GM12878 (cell line): ENCODE data around the gene REPS2. TPM values are rescaled to one million over a fixed set of nuclear protein-coding genes. Genes with fewer than 3 reads are reported as not detected.

Experiments used
- ATAC-seq: fragments of 200-7000 bp; cut with Tn5 transposase; 3 replicates; pipeline ENCODE4 v1.9.1; 2020; ENCODE audit warnings: mild to moderate bottlenecking, moderate library complexity
- BruUV-seq: library from RNA; stranded (reverse); fragments of 400-500 nt; replicated peaks from 2 replicates; lab custom pipeline; 2021; lab: Mats Ljungman, UMichigan
- CTCF ChIA-PET: fragments of 300-600 bp; sonication (Branson Sonifier 250); formaldehyde crosslinking; extraction: SDS; loops from one replicate; lab custom pipeline; 2021; ENCODE audit warnings: inconsistent platforms; lab: Yijun Ruan, JAX
- POLR2A ChIA-PET: fragments of 350-600 bp; formaldehyde crosslinking; extraction: SDS; loops from one replicate; lab custom pipeline; 2021; ENCODE audit warnings: inconsistent platforms; lab: Charles Lee
- RAD21 ChIA-PET: fragments of 300-600 bp; sonication (Branson Sonifier 250); formaldehyde crosslinking; loops from one replicate; lab custom pipeline; 2023; ENCODE audit warnings: antibody characterized with exemption; ENCODE audit not compliant: unreplicated experiment; lab: Charles Lee
- SMC1A ChIA-PET: fragments of 300-600 bp; sonication (Branson Sonifier 250); formaldehyde crosslinking; loops from one replicate; lab custom pipeline; 2023; ENCODE audit not compliant: unreplicated experiment, uncharacterized antibody; lab: Charles Lee
- DNase-seq: peaks from one replicate; pipeline ENCODE4 v3.0.0-alpha.2; 2011; ENCODE audit warnings: low read depth, low spot score
- FAIRE-seq: peaks from 3 replicates; lab custom pipeline; 2011; peaks lifted over from hg19 to GRCh38; lab: Jason Lieb, UNC
- H2AFZ ChIP-seq: 2 replicates; pipeline ENCODE4 v1.6.0; 2011; ENCODE audit warnings: low read depth, low read length, control low read depth; ENCODE audit not compliant: control insufficient read depth
- H3K27ac ChIP-seq: 2 replicates; pipeline ENCODE4 v1.5.1; 2011; ENCODE audit warnings: control low read depth; ENCODE audit not compliant: control insufficient read depth, insufficient read depth
- H3K27me3 ChIP-seq, 2 experiments: replicated peaks in 1 of 2; 2 replicates each; pipeline versions ENCODE4 v1.6.0 to v1.6.1; 2011; ENCODE audit warnings: low read length in 1 of 2; ENCODE audit not compliant: control insufficient read depth in 2 of 2, insufficient read depth in 2 of 2
- H3K36me3 ChIP-seq, 2 experiments: 2 replicates each; pipeline ENCODE4 v1.5.1; 2011; ENCODE audit warnings: low read length in 1 of 2; ENCODE audit not compliant: control insufficient read depth in 2 of 2, insufficient read depth in 2 of 2
- H3K4me1 ChIP-seq: 2 replicates; pipeline ENCODE4 v1.6.1; 2011; ENCODE audit warnings: mild to moderate bottlenecking, low read length, moderate library complexity, mixed read lengths; ENCODE audit not compliant: control insufficient read depth, insufficient read depth
- H3K4me2 ChIP-seq: 2 replicates; pipeline ENCODE4 v1.6.0; 2011; ENCODE audit warnings: control low read depth; ENCODE audit not compliant: control insufficient read depth, insufficient read depth
- H3K4me3 ChIP-seq: fragments of 200-600 bp; sonication (generic); 2 replicates; pipeline ENCODE4 v1.5.1; 2016
- H3K79me2 ChIP-seq: 2 replicates; pipeline ENCODE4 v1.6.0; 2011; ENCODE audit warnings: low read length; ENCODE audit not compliant: control insufficient read depth, insufficient read depth
- H3K9ac ChIP-seq: 2 replicates; pipeline ENCODE4 v1.8.0; 2011; ENCODE audit warnings: low read length, control low read depth, mixed read lengths; ENCODE audit not compliant: control insufficient read depth, insufficient read depth
- H3K9me3 ChIP-seq: replicated peaks from 3 replicates; pipeline ENCODE4 v1.5.1; 2011; ENCODE audit warnings: mild to moderate bottlenecking, low read length; ENCODE audit not compliant: control insufficient read depth, insufficient read depth
- H4K20me1 ChIP-seq: 2 replicates; pipeline ENCODE4 v1.6.0; 2011; ENCODE audit not compliant: control insufficient read depth, insufficient read depth
- ASH2L ChIP-seq: fragments of 300-600, 200-600 bp; sonication (generic); IDR thresholded peaks from 2 replicates; pipeline ENCODE4 v1.6.1; 2017; ENCODE audit warnings: low read depth, mild to moderate bottlenecking, borderline replicate concordance
- IKZF2 ChIP-seq, 2 experiments: fragments of 450-650 bp; IDR thresholded peaks; 2 replicates each; pipeline ENCODE4 v1.6.1; 2017; ENCODE audit warnings: mild to moderate bottlenecking in 2 of 2, moderate library complexity in 2 of 2
- KAT2A ChIP-seq: conservative IDR thresholded peaks from 2 replicates; pipeline ENCODE4 v1.6.1; 2011; ENCODE audit warnings: low read depth, low read length; ENCODE audit not compliant: control insufficient read depth
- KLF5 ChIP-seq: fragments of 450-650 bp; IDR thresholded peaks from 2 replicates; pipeline ENCODE4 v1.6.1; 2014; ENCODE audit warnings: mild to moderate bottlenecking; ENCODE audit not compliant: partially characterized antibody
- MTA3 ChIP-seq: IDR thresholded peaks from 2 replicates; pipeline ENCODE4 v1.6.1; 2012; ENCODE audit warnings: low read length, inconsistent platforms, borderline replicate concordance
- NFYA ChIP-seq: IDR thresholded peaks from 2 replicates; pipeline ENCODE4 v1.6.1; 2011; ENCODE audit warnings: low read depth, mild to moderate bottlenecking, low read length, improper control_type of control experiment, borderline replicate concordance
- NR2C2 ChIP-seq: IDR thresholded peaks from 2 replicates; pipeline ENCODE4 v1.6.1; 2011; ENCODE audit warnings: borderline replicate concordance, low read depth; ENCODE audit not compliant: control insufficient read depth, insufficient read length
- PML ChIP-seq: IDR thresholded peaks from 2 replicates; pipeline ENCODE4 v1.6.1; 2012; ENCODE audit warnings: low read length, inconsistent platforms
- WGBS: methylation state at CpG from one replicate; pipeline ENCODE4 v1.1.6; 2016; ENCODE audit warnings: low lambda C conversion rate; ENCODE audit not compliant: insufficient replicate concordance, insufficient coverage; ENCODE audit errors: missing lambda C conversion rate; 5-methylcytosine and 5-hydroxymethylcytosine counted together
- in situ Hi-C: fragments of 300-500 bp; cut with MboI; formaldehyde crosslinking; loops from 9 replicates; pipeline ENCODE4 v1.14.3; 2018; ENCODE audit warnings: mixed read lengths
- intact Hi-C: fragments of 100-400 bp; cut with micrococcal nuclease; formaldehyde crosslinking; loops from one replicate; pipeline ENCODE4 v1.14.2; 2022; ENCODE audit not compliant: unreplicated experiment
- polyA plus RNA-seq, 11 experiments: library from polyadenylated mRNA; depleted of rRNA in 4 of 11; unstranded in 6 of 11; stranded (reverse) in 5 of 11; fragments of >200 nt; fragmentation: Nextera tagmentation in 4 of 11; fragmentation: Illumina TruSeq in 1 of 11; extraction: Ambion mirVana in 4 of 11; extraction: Trizol in 1 of 11; gene quantifications; 1 replicate in 1 of 11; 2 replicates in 10 of 11; pipeline versions ENCODE4 v1.2.1 to v1.2.3, GENCODE V29; 2011 to 2016; ENCODE audit warnings: inconsistent platforms in 2 of 11, missing spikeins in 2 of 11, low read depth in 1 of 11
- total RNA-seq, 4 experiments: library from RNA; depleted of rRNA in 3 of 4; stranded (reverse); fragments of >200 nt in 3 of 4; fragmentation: Illumina TruSeq in 1 of 4; extraction: Trizol in 1 of 4; gene quantifications; 2 replicates each; pipeline versions ENCODE4 v1.2.1 to v1.2.3, GENCODE V29; 2013 to 2021
- TF ChIP-seq, protein P1 (sequence below), 3 experiments: IDR thresholded peaks in 2 of 3; conservative IDR thresholded peaks in 1 of 3; 2 replicates each; pipeline ENCODE4 v1.5.1; 2011; ENCODE audit warnings: low read depth in 3 of 3, low read length in 3 of 3, mild to moderate bottlenecking in 3 of 3, control low read depth in 2 of 3, moderate library complexity in 2 of 3, inconsistent platforms in 1 of 3, mixed read lengths in 1 of 3; ENCODE audit not compliant: control insufficient read depth in 2 of 3, insufficient read depth in 1 of 3; ENCODE audit errors: extremely low read depth in 1 of 3
- TF ChIP-seq, protein P2 (sequence below): fragments of 450-650 bp; IDR thresholded peaks from 2 replicates; pipeline ENCODE4 v1.6.1; 2016; ENCODE audit warnings: mild to moderate bottlenecking
- TF ChIP-seq, protein P3 (sequence below): fragments of 450-650 bp; formaldehyde crosslinking; IDR thresholded peaks from 2 replicates; pipeline ENCODE4 v1.4.0; 2022; ENCODE audit warnings: mild to moderate bottlenecking, moderate library complexity
- TF ChIP-seq, protein P4 (sequence below): fragments of 150-350 bp; IDR thresholded peaks from 2 replicates; pipeline ENCODE4 v1.6.1; 2016; ENCODE audit warnings: low read depth, low read length

The REPS2 gene
- total and polyA plus RNA-seq, 10 of the 15 experiments (the other 5 are each of a cell fraction or from before 2014, with no cell fraction given), result 2.1 to 6.8 (median 3.9) TPM

DNA sequence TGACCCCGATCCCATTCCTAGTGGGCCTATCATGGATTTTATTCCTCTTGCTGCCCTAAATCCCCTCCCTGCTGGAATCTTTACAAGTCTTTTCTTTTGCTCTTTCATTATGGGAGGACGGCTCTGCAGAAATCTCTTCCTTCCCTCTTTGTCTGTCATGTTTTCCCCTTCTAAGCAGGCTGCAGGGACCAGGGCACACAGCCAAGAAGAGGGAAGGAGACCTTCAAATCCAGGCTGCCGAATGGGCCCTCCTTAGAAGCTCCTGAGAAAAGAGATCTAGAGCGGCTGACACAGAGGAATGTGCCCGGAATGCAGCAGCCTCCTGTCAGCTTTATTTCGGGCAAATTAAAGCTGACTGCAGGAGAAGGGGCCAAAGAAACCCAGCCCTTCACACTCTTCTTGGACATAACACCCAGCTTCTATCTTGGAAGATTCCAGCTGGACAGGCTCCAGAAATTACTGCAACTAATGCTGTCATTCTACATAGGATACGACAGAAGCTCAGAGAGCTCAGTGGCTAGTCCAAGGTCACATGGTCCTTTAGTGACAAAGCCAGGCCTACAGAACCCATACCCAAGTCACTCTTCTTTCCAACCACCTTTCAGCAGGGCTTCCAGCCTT, 240.8 kb downstream of the REPS2 start (continued):
- TF ChIP-seq, protein P1, sequence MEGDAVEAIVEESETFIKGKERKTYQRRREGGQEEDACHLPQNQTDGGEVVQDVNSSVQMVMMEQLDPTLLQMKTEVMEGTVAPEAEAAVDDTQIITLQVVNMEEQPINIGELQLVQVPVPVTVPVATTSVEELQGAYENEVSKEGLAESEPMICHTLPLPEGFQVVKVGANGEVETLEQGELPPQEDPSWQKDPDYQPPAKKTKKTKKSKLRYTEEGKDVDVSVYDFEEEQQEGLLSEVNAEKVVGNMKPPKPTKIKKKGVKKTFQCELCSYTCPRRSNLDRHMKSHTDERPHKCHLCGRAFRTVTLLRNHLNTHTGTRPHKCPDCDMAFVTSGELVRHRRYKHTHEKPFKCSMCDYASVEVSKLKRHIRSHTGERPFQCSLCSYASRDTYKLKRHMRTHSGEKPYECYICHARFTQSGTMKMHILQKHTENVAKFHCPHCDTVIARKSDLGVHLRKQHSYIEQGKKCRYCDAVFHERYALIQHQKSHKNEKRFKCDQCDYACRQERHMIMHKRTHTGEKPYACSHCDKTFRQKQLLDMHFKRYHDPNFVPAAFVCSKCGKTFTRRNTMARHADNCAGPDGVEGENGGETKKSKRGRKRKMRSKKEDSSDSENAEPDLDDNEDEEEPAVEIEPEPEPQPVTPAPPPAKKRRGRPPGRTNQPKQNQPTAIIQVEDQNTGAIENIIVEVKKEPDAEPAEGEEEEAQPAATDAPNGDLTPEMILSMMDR (IDR thresholded peaks at IDR 0.05 in 2 of 3, conservative IDR thresholded peaks at IDR 0.05 in 1 of 3; ENCODE audit: control insufficient read depth in 2 of 3, extremely low read depth in 1 of 3, insufficient read depth in 1 of 3, low read depth in 3 of 3, low read length in 3 of 3), result no peak
- no peak for TF ChIP-seq KAT2A
- no peak for TF ChIP-seq ASH2L
- TF ChIP-seq, protein P2, sequence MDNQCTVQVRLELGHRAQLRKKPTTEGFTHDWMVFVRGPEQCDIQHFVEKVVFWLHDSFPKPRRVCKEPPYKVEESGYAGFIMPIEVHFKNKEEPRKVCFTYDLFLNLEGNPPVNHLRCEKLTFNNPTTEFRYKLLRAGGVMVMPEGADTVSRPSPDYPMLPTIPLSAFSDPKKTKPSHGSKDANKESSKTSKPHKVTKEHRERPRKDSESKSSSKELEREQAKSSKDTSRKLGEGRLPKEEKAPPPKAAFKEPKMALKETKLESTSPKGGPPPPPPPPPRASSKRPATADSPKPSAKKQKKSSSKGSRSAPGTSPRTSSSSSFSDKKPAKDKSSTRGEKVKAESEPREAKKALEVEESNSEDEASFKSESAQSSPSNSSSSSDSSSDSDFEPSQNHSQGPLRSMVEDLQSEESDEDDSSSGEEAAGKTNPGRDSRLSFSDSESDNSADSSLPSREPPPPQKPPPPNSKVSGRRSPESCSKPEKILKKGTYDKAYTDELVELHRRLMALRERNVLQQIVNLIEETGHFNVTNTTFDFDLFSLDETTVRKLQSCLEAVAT, result no peak

DNA sequence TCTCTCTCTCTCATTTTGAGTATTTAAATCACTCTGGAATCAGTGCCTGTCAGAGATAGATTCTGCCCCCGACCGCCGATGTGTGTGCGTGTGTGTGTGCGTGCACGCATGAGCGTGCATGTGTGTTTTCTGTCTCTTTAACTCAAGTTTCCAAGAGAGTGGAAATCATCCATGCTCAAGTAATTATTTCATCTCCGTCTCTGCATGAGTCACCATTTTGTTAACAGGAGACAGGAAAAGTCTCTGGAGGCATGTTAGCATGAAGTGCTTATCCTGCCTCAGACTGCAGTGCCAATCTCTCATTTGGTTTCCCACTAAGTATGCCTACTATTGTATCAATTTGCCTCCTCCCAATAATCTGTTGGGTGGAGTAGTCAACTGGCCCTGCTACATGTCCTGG, 245.6 kb downstream of the REPS2 start:
- ATAC-seq (no peak), FAIRE-seq (no peak), DNase-seq (no peak)
- no peak overlapping the region for H3K4me3 ChIP-seq
- ChIA-PET SMC1A (no interaction called here), POLR2A (no interaction called here), RAD21 (no interaction called here), CTCF (no interaction called here)
- no peaks in the 10 kb centered on the region; the same call in 2 of the 3 replicates for H3K9me3 ChIP-seq
- H3K27me3 ChIP-seq, result no peaks in the 10 kb centered on the region
- H3K36me3 ChIP-seq, result no peaks in the 10 kb centered on the region
- H4K20me1 ChIP-seq, result no peaks in the 10 kb centered on the region
- no peak overlapping the region for H3K9ac ChIP-seq
- no peaks in the 10 kb centered on the region for H3K4me1 ChIP-seq
- H2AFZ ChIP-seq, result no peak overlapping the region
- H3K79me2 ChIP-seq, result no peaks in the 10 kb centered on the region
- intact Hi-C loops, result no loop called here
- in situ Hi-C loops, result no loop called here
- no TSS peak for BruUV-seq
- no peak overlapping the region for H3K27ac ChIP-seq
- 74% methylated on average over 8 of the region's 8 CpGs for WGBS
- H3K4me2 ChIP-seq, result no peak overlapping the region
- TF ChIP-seq NFYA (no peak), NR2C2 (no peak), PML (no peak), IKZF2 (IDR thresholded peaks at IDR 0.05) (no peak), KLF5 (no peak), MTA3 (no peak)
- TF ChIP-seq, protein P3, sequence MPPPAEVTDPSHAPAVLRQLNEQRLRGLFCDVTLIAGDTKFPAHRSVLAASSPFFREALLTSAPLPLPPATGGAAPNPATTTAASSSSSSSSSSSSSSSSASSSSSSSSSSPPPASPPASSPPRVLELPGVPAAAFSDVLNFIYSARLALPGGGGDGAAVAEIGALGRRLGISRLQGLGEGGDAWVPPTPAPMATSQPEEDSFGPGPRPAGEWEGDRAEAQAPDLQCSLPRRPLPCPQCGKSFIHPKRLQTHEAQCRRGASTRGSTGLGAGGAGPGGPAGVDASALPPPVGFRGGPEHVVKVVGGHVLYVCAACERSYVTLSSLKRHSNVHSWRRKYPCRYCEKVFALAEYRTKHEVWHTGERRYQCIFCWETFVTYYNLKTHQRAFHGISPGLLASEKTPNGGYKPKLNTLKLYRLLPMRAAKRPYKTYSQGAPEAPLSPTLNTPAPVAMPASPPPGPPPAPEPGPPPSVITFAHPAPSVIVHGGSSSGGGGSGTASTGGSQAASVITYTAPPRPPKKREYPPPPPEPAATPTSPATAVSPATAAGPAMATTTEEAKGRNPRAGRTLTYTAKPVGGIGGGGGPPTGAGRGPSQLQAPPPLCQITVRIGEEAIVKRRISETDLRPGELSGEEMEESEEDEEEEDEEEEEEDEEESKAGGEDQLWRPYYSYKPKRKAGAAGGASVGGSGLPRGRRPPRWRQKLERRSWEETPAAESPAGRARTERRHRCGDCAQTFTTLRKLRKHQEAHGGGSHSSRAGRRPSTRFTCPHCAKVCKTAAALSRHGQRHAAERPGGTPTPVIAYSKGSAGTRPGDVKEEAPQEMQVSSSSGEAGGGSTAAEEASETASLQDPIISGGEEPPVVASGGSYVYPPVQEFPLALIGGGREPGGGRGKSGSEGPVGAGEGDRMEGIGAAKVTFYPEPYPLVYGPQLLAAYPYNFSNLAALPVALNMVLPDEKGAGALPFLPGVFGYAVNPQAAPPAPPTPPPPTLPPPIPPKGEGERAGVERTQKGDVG (CRISPR knock-in tag), result no peak
- TF ChIP-seq, protein P4, sequence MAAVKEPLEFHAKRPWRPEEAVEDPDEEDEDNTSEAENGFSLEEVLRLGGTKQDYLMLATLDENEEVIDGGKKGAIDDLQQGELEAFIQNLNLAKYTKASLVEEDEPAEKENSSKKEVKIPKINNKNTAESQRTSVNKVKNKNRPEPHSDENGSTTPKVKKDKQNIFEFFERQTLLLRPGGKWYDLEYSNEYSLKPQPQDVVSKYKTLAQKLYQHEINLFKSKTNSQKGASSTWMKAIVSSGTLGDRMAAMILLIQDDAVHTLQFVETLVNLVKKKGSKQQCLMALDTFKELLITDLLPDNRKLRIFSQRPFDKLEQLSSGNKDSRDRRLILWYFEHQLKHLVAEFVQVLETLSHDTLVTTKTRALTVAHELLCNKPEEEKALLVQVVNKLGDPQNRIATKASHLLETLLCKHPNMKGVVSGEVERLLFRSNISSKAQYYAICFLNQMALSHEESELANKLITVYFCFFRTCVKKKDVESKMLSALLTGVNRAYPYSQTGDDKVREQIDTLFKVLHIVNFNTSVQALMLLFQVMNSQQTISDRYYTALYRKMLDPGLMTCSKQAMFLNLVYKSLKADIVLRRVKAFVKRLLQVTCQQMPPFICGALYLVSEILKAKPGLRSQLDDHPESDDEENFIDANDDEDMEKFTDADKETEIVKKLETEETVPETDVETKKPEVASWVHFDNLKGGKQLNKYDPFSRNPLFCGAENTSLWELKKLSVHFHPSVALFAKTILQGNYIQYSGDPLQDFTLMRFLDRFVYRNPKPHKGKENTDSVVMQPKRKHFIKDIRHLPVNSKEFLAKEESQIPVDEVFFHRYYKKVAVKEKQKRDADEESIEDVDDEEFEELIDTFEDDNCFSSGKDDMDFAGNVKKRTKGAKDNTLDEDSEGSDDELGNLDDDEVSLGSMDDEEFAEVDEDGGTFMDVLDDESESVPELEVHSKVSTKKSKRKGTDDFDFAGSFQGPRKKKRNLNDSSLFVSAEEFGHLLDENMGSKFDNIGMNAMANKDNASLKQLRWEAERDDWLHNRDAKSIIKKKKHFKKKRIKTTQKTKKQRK, result no peak
